Prostate gland (tissue), 2 donors: Measurements from ENCODE around the gene TMPRSS12. TPM values are rescaled to one million over a fixed set of nuclear protein-coding genes. Genes with fewer than 3 reads are reported as not detected.
"Not testable (repeated sequence)": the region's sequence is repeated elsewhere in the genome, so short reads cannot be mapped to it uniquely, and the experiment has no call there.

Experiments used
- DNase-seq: peaks from one replicate; pipeline ENCODE4 v3.0.0-alpha.2; 2019; ENCODE audit warnings: low spot score
- H3K27ac ChIP-seq, 2 donors: fragments of 200-600 bp; sonication (generic); 2 replicates each; pipeline ENCODE4 v1.5.1; 2017 to 2019
- H3K27me3 ChIP-seq: fragments of 200-600 bp; sonication (generic); replicated peaks from 2 replicates; pipeline ENCODE4 v1.5.1; 2019; ENCODE audit not compliant: insufficient read depth
- H3K36me3 ChIP-seq, 2 donors: fragments of 200-600 bp; sonication (generic); 1 replicate in 1 of 2; 2 replicates in 1 of 2; pipeline versions ENCODE4 v1.5.1 to v1.8.1; 2017 to 2019
- H3K4me1 ChIP-seq: fragments of 200-600 bp; sonication (generic); replicated peaks from 2 replicates; pipeline ENCODE4 v1.5.1; 2019
- H3K4me3 ChIP-seq, 2 donors: fragments of 200-600 bp; sonication (generic); 2 replicates each; pipeline ENCODE4 v1.5.1; 2017 to 2019
- H3K9me3 ChIP-seq: fragments of 200-600 bp; sonication (generic); 2 replicates; pipeline ENCODE4 v1.5.1; 2017
- POLR2A ChIP-seq: fragments of 450-650 bp; IDR thresholded peaks from one replicate; pipeline ENCODE4 v1.6.1; 2016; ENCODE audit warnings: antibody characterized with exemption, mild to moderate bottlenecking
- POLR2AphosphoS5 ChIP-seq: sonication (generic); formaldehyde crosslinking; IDR thresholded peaks from one replicate; pipeline ENCODE4 v1.6.1; 2017; ENCODE audit warnings: antibody characterized with exemption
- WGBS: methylation state at CpG from one replicate; pipeline ENCODE4 v1.1.5; 2018; 5-methylcytosine and 5-hydroxymethylcytosine counted together
- intact Hi-C: fragments of 100-400 bp; cut with DNase I; formaldehyde crosslinking; loops from one replicate; pipeline ENCODE4 v1.14.2; 2022
- total RNA-seq, 2 donors: library from RNA; depleted of rRNA; stranded (reverse); fragments of >200 nt; gene quantifications; one replicate each; pipeline ENCODE4 v1.1.0, GENCODE V29; 2016
- TF ChIP-seq, protein P1 (sequence below), 4 experiments: fragments of 200-600 bp in 2 of 4; fragments of 450-650 bp in 2 of 4; sonication (generic) in 2 of 4; IDR thresholded peaks; 1 replicate in 3 of 4; 2 replicates in 1 of 4; pipeline ENCODE4 v1.5.1; 2016 to 2019; ENCODE audit warnings: antibody characterized with exemption in 4 of 4, mild to moderate bottlenecking in 2 of 4, moderate library complexity in 2 of 4

The TMPRSS12 gene
- total RNA-seq, 2 donors from 2014 or later = 0.68 to 1.2 TPM

DNA sequence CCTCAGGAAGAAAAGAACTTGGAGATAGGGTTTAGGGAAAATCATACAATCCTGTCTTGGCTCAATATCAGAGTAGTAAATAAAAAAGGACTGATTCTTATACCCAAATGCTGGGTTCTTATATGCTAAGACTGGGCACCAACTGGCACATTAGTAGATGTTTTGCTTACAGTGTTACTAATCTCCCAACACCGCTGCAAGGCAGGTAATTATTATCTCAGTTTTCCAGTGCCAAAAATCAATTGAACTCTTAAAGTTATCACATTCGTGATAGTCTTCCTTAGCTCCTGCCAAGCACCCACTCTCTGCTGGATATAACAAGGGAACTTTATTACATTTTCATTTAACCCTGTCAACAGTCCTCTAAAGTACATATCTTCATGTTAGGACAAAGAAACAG lies 84.6 kb downstream of the TMPRSS12 start:
- Histone ChIP-seq H3K27ac (peak overlapping the region; percentile 82 to 83), H3K4me3 (peak overlapping the region; percentile 66 to 68), H3K36me3 (no peaks in the 10 kb centered on the region), H3K4me1 (peaks cover 5% of the 10 kb centered on the region), H3K27me3 (no peaks in the 10 kb centered on the region), H3K9me3 (no peaks in the 10 kb centered on the region)
- intact Hi-C loops = loop anchor here (5.0 to 10.0 kb wide), 2 partner anchors 60 to 103 kb away; no protein-coding TSS in a partner anchor
- WGBS = 2% methylated on average over 2 of the region's 2 CpGs
- no peak for DNase-seq
- TF ChIP-seq, protein P1, sequence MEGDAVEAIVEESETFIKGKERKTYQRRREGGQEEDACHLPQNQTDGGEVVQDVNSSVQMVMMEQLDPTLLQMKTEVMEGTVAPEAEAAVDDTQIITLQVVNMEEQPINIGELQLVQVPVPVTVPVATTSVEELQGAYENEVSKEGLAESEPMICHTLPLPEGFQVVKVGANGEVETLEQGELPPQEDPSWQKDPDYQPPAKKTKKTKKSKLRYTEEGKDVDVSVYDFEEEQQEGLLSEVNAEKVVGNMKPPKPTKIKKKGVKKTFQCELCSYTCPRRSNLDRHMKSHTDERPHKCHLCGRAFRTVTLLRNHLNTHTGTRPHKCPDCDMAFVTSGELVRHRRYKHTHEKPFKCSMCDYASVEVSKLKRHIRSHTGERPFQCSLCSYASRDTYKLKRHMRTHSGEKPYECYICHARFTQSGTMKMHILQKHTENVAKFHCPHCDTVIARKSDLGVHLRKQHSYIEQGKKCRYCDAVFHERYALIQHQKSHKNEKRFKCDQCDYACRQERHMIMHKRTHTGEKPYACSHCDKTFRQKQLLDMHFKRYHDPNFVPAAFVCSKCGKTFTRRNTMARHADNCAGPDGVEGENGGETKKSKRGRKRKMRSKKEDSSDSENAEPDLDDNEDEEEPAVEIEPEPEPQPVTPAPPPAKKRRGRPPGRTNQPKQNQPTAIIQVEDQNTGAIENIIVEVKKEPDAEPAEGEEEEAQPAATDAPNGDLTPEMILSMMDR (IDR thresholded peaks at IDR 0.05) = no peak
- TF ChIP-seq POLR2A (no peak), POLR2AphosphoS5 (no peak)

DNA sequence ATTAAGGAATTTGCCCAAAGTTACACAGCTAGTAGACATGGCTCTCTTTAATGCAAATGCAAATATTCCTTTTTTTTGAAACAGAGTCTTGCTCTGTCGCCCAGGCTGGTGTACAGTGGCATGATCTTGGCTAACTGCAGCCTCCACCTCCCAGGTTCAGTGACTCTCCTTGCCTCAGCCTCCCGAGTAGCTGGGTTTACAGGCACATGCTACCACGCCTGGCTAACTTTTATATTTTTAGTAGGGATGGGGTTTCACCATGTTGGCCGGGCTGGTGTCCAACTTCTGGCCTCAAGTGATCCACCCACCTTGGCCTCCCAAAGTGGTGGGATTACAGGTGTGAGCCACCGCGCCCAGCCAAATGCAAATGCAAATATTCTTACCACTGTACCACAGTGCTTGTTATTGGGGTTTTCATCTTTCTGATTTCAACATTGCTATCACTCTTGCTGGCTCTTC lies 85.1 kb downstream of the TMPRSS12 start:
- no peaks in the 10 kb centered on the region for H3K27me3 ChIP-seq
- TF ChIP-seq POLR2A (no peak), POLR2AphosphoS5 (no peak)
- TF ChIP-seq, protein P1 (IDR thresholded peaks at IDR 0.05) = no peak
- H3K9me3 ChIP-seq = no peaks in the 10 kb centered on the region
- intact Hi-C loops = loop anchor here (5.0 to 10.0 kb wide), 2 partner anchors 60 to 103 kb away; no protein-coding TSS in a partner anchor
- H3K36me3 ChIP-seq = no peaks in the 10 kb centered on the region
- H3K4me1 ChIP-seq = peaks cover 5% of the 10 kb centered on the region
- WGBS = 61% methylated on average over 6 of the region's 6 CpGs
- peak overlapping the region; percentile 66 to 68 for H3K4me3 ChIP-seq
- DNase-seq = no peak
- peak overlapping the region; percentile 82 to 83 for H3K27ac ChIP-seq

DNA sequence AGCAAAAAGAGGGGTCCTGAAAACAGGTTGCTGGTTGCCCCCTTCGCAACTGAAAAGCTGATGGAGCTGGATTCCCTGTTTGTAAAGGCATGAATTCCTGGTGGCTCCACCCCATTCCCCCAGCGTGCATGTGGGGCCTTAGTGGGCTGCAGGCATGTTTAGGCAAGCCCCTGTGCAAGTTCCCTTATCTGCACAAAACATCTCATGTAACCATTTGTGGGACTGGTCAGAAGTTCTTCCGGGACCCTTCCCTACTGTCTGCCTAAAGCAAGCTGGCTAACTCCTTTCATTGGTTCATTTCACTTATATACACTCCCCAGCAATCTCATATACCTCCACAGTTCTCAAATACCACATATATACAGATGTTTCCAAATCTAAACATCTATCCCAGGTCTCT lies 85.7 kb downstream of the TMPRSS12 start:
- intact Hi-C loops = loop anchor here (5.0 to 10.0 kb wide), 2 partner anchors 59 to 104 kb away; no protein-coding TSS in a partner anchor
- Histone ChIP-seq H3K4me3 (peak overlapping the region; percentile 66 to 68), H3K9me3 (no peaks in the 10 kb centered on the region), H3K36me3 (no peaks in the 10 kb centered on the region), H3K4me1 (peaks cover 5% of the 10 kb centered on the region), H3K27me3 (no peaks in the 10 kb centered on the region), H3K27ac (peak overlapping the region; percentile 82 to 83)
- peak; percentile 35 for DNase-seq
- WGBS = 26% methylated on average over 3 of the region's 3 CpGs
- TF ChIP-seq, protein P1 (IDR thresholded peaks at IDR 0.05) = no peak
- peak; percentile 22 for TF ChIP-seq POLR2A

DNA sequence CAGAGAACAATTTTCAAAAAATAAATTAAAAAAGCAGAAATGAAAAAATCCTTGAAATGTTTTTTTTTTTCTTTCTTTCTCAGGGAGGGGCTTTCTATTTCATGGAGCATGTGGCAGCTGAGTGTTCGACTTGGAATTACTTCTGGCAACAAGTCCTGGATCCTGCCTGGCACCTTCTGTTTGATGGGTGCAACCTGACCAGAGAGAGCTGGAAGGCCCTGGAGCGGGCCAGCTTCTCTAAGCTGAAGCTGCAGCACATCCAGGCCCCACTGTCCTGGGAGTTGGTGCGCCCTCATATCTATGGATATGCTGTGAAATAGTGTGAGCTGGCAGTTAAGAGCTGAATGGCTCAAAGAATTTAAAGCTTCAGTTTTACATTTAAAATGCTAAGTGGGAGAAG lies 87.1 kb downstream of the TMPRSS12 start:
- Histone ChIP-seq H3K27ac (no peak overlapping the region), H3K36me3 (no peaks in the 10 kb centered on the region), H3K4me3 (no peak overlapping the region), H3K4me1 (no peaks in the 10 kb centered on the region), H3K9me3 (no peaks in the 10 kb centered on the region), H3K27me3 (no peaks in the 10 kb centered on the region)
- 80% methylated on average over 3 of the region's 3 CpGs for WGBS
- no peak for DNase-seq
- TF ChIP-seq, protein P1 (IDR thresholded peaks at IDR 0.05) = no peak
- intact Hi-C loops = loop anchor here (5.0 to 10.0 kb wide), 2 partner anchors 57 to 105 kb away; no protein-coding TSS in a partner anchor

DNA sequence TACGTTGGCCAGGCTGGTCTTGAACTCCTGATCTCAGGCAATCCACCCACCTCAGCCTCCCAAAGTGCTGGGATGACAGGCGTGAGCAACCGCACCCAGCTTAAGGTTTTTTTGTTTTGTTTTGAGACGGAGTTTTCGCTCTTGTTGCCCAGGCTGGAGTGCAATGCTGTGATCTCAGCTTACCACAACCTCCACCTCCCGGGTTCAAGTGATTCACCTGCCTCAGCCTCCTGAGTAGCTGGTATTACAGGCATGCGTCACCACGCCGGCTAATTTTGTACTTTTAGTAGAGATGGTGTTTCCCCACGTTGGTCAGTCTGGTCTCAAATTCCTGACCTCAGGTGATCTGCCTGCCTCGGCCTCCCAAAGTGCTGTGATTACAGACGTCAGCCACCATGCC lies 87.8 kb downstream of the TMPRSS12 start:
- DNase-seq, intact Hi-C loops, H3K9me3 ChIP-seq, H3K4me1 ChIP-seq, H3K27me3 ChIP-seq, H3K27ac ChIP-seq, H3K4me3 ChIP-seq, H3K36me3 ChIP-seq: not testable (repeated sequence)
- 94% methylated on average over 12 of the region's 12 CpGs for WGBS
